ENCODE data around the gene SLC30A2.

DNA sequence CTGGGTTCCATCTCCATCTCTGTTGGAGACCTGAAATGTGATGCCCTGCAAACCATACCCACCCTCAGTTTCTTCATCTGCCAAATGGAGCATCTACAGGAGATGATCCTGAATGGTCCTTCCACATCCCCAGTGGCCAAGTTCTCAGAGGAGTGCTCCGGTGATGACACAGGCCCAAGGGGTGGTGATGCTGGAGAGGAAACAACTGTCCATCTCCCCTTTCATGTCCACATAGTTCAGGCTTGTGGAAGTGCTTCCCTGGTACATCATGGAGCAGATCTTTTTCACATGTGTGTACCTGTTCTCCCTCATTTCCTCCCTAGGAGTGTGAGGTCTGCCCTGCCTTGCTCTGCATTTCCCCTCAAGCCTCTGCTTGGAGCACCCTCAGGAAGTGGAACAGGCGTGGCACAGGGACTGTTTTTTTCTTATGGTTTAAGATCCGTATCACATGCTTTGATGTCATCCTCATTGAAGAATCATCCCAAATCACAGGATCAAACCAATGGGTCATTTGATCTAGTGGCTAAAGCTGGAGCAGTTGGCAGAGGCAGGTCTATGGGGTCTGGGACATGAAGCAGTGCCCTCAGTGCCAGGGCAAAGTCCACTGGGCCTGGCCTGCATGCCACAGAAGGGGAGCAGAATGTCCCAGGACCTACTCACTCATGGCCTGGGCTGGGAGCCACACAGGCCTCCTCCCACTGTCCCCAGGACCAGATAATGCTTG, 29.7 kb upstream of the SLC30A2 start:
- TF ChIP-seq GATA2 (IDR thresholded peaks at IDR 0.05; ENCODE audit: low read depth, low read length) (no peak), GATA3 (IDR thresholded peaks at IDR 0.05; ENCODE audit: low read depth, low read length) (no peak)

All from SH-SY5Y (cell line).